ENCODE measurements around the gene OSCP1.
"Not testable (repeated sequence)": the region's sequence is repeated elsewhere in the genome, so short reads cannot be mapped to it uniquely, and the experiment has no call there.

OSCP1 gene

DNA sequence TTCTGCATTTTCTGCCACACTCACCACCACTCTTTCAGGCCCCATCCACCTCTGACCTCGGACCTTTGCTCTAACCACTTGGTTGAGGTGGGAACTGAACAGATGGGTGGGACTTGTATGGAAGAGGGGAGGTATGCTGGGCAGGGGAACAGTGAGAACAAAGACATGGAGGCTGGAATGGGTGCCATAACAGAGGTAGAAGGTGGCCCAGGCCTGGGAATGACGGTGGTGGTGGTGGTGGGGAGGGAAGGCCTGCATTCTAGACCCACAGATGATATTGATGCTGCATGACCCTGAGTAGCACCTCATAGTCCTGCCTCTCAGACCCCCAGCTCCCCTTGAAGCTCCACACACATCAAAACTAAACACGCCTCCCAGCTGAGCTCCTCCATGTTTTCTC is 37.7 kb upstream of the OSCP1 start:
- DNase-seq (ENCODE audit: low read depth, low spot score), result no peak
- no peak overlapping the region for H3K4me3 ChIP-seq (ENCODE audit: low read depth, low read length)
- no peak for TF ChIP-seq CTCF (IDR thresholded peaks at IDR 0.05; ENCODE audit: low read depth, low read length)
- in situ Hi-C loops (cut with HindIII; ENCODE audit: low sequenced_read_pairs), result no loop called here

GRCh38 chr1:36487336-36487725 is 37.1 kb upstream of the OSCP1 start:
- DNase-seq (ENCODE audit: low read depth, low spot score); in situ Hi-C loops (cut with HindIII; ENCODE audit: low sequenced_read_pairs); H3K4me3 ChIP-seq (ENCODE audit: low read depth, low read length): not testable (repeated sequence)

DNA sequence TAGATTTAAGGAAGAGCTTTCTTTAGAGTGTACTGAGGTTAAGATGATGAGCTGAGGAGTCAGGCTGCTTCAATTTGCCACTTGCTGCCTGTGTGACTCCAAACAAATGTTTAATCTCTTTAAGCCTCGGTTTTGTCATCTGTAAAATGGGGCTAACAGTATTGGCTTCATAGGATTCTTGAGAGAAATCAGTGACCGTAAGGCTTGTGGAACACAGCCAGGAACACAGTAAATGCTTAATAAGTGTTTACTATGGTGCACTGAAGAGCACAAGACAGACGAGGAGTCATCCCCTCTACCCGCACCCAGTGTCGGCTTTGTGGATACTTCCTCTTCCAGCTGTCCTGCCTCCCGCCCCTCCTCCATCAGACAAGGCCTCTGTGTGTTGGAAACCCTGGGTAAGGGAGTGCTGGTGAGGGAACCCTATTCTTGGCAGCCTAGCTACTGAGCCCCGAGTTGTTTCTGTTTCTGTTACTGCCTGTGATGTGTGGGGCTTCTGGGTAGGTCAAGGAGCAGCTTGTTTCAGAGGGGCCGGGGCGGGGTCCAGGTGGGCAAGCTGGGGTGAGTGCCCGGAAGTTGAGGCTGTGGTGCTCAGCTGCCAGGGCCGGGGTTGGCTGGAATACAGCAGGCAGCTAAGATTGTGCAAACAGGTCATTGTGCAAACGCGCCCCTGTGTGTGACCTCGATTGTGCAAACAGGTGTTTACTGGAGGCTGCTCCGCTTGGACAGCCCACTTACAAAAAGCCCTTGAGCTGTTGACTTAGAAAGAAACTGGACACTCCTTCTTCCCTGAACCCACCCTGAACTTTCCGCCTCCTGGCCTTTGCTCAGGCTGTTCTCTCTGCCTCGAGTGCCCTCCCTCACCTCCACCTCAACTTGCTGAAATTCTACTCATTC is 36.4 kb upstream of the OSCP1 start:
- no peak for TF ChIP-seq CTCF (IDR thresholded peaks at IDR 0.05; ENCODE audit: low read depth, low read length)
- H3K4me3 ChIP-seq (ENCODE audit: low read depth, low read length), result no peak overlapping the region
- DNase-seq (ENCODE audit: low read depth, low spot score), result no peak
- in situ Hi-C loops (cut with HindIII; ENCODE audit: low sequenced_read_pairs), result no loop called here

- in situ Hi-C loops (cut with HindIII; ENCODE audit: low sequenced_read_pairs), result no loop called here
- TF ChIP-seq CTCF (IDR thresholded peaks at IDR 0.05; ENCODE audit: low read depth, low read length), result no peak
- no peak overlapping the region for H3K4me3 ChIP-seq (ENCODE audit: low read depth, low read length)
- no peak for DNase-seq (ENCODE audit: low read depth, low spot score)
These were observed 35.8 kb upstream of the OSCP1 start for GRCh38 chr1:36486093-36486438.

DNA sequence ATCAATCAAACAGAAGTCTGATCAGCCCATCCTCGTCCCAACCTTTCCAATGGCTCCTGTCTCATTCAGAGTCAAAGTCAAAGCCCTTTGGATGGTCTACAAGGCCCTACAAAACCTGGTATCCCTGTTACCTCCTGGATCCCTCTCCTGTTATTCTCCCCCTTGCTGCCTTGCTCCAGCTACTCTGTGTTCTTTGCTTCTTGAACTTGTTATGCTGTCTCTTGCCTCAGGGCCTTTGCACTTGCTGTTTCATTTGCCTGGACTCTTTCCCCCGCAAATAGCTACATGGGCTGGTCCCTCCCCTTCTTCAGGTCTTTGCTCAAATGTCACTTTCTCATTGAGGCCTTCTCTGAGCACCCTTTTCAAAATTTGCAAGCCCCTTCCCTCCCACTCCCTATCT is 33.8 kb upstream of the OSCP1 start:
- H3K4me3 ChIP-seq (ENCODE audit: low read depth, low read length), result no peak overlapping the region
- no peak for TF ChIP-seq CTCF (IDR thresholded peaks at IDR 0.05; ENCODE audit: low read depth, low read length)
- no peak for DNase-seq (ENCODE audit: low read depth, low spot score)
- in situ Hi-C loops (cut with HindIII; ENCODE audit: low sequenced_read_pairs), result no loop called here

- H3K4me3 ChIP-seq (ENCODE audit: low read depth, low read length), result no peak within 1 kb of the TSS
- DNase-seq (ENCODE audit: low read depth, low spot score), result no peak
- TF ChIP-seq CTCF (IDR thresholded peaks at IDR 0.05; ENCODE audit: low read depth, low read length), result no peak
- in situ Hi-C loops (cut with HindIII; ENCODE audit: low sequenced_read_pairs), result no loop called here
These were observed 32.6 kb upstream of the OSCP1 start, which contains the start of gene CSF3R for GRCh38 chr1:36482724-36483388. Gene CSF3R, minus strand, starts transcription at chr1:36482913. Its CDS starts 3,417 bp downstream, at chr1:36479496.
